NCI-H345 (cell line): ENCODE results near the gene CHST13.

Experiments
- DNase-seq: peaks from one replicate; lab custom pipeline; 2025; lab: John Stamatoyannopoulos, UW

Gene CHST13

GRCh38 chr3:126488185-126488584 is 35.8 kb upstream of the CHST13 start:
- DNase-seq: no peak

- no peak for DNase-seq
These were observed 34.9 kb upstream of the CHST13 start for GRCh38 chr3:126488886-126489569.

- no peak for DNase-seq
These were observed 33.3 kb upstream of the CHST13 start for GRCh38 chr3:126490619-126491018.

GRCh38 chr3:126491221-126492013 is 32.5 kb upstream of the CHST13 start:
- no peak for DNase-seq

- no peak for DNase-seq
These were observed 30.9 kb upstream of the CHST13 start for GRCh38 chr3:126493051-126493450.

- no peak for DNase-seq
These were observed 30.2 kb upstream of the CHST13 start for GRCh38 chr3:126493739-126494138.

- no peak for DNase-seq
These were observed 29.6 kb upstream of the CHST13 start for GRCh38 chr3:126494204-126494969.

- no peak for DNase-seq
These were observed 29.1 kb upstream of the CHST13 start for GRCh38 chr3:126494970-126495230.

GRCh38 chr3:126495786-126496185 is 28.2 kb upstream of the CHST13 start:
- DNase-seq: no peak

GRCh38 chr3:126496894-126497850 is 26.8 kb upstream of the CHST13 start:
- DNase-seq: no peak

GRCh38 chr3:126497956-126498355 is 26.0 kb upstream of the CHST13 start:
- no peak for DNase-seq

- DNase-seq: no peak
These were observed 25.5 kb upstream of the CHST13 start for GRCh38 chr3:126498461-126498860.

GRCh38 chr3:126498929-126499328 is 25.0 kb upstream of the CHST13 start:
- no peak for DNase-seq

GRCh38 chr3:126499401-126499800 is 24.6 kb upstream of the CHST13 start:
- no peak for DNase-seq

- no peak for DNase-seq
These were observed 23.9 kb upstream of the CHST13 start for GRCh38 chr3:126500016-126500415.

GRCh38 chr3:126501054-126501453 is 22.9 kb upstream of the CHST13 start:
- no peak for DNase-seq

- DNase-seq: no peak
These were observed 22.2 kb upstream of the CHST13 start for GRCh38 chr3:126501736-126502135.

GRCh38 chr3:126502656-126503055 is 21.3 kb upstream of the CHST13 start:
- no peak for DNase-seq

- DNase-seq: no peak
These were observed 20.3 kb upstream of the CHST13 start for GRCh38 chr3:126503701-126504100.

GRCh38 chr3:126507886-126508285 is 16.1 kb upstream of the CHST13 start:
- DNase-seq: no peak

GRCh38 chr3:126508564-126508964 is 15.4 kb upstream of the CHST13 start:
- DNase-seq: no peak
